Keratinocyte (primary cell): ENCODE results near the gene NUMBL. TPM values are rescaled to one million over a fixed set of nuclear protein-coding genes. Genes with fewer than 3 reads are reported as not detected.

ENCODE experiments used
- DNase-seq: peaks from one replicate; pipeline ENCODE4 v3.0.0-alpha.2; 2011; ENCODE audit warnings: low read depth, missing footprints, low spot score
- FAIRE-seq: peaks from 2 replicates; lab custom pipeline; 2011; peaks lifted over from hg19 to GRCh38; lab: Jason Lieb, UNC
- H2AFZ ChIP-seq: 2 replicates; pipeline ENCODE4 v1.6.0; 2012; ENCODE audit warnings: low read length, control low read depth, inconsistent platforms; ENCODE audit not compliant: control insufficient read depth
- H3K27ac ChIP-seq: 2 replicates; pipeline ENCODE4 v1.5.1; 2011; ENCODE audit warnings: low read length; ENCODE audit not compliant: control insufficient read depth, insufficient read depth
- H3K27me3 ChIP-seq: 3 replicates; pipeline ENCODE4 v1.6.0; 2011; ENCODE audit warnings: low read length; ENCODE audit not compliant: control insufficient read depth, insufficient read depth; ENCODE audit errors: extremely low read depth
- H3K36me3 ChIP-seq, 2 experiments: 2 replicates in 1 of 2; 3 replicates in 1 of 2; pipeline ENCODE4 v1.5.1; 2011; ENCODE audit warnings: low read length in 2 of 2, mild to moderate bottlenecking in 1 of 2; ENCODE audit not compliant: control insufficient read depth in 2 of 2, insufficient read depth in 2 of 2; ENCODE audit errors: extremely low read depth in 1 of 2
- H3K4me1 ChIP-seq: 3 replicates; pipeline ENCODE4 v1.5.1; 2011; ENCODE audit warnings: low read length; ENCODE audit not compliant: control insufficient read depth, insufficient read depth; ENCODE audit errors: extremely low read depth
- H3K4me2 ChIP-seq: 3 replicates; pipeline ENCODE4 v1.6.0; 2011; ENCODE audit warnings: low read depth, low read length; ENCODE audit not compliant: control insufficient read depth, insufficient read depth; ENCODE audit errors: extremely low read depth
- H3K4me3 ChIP-seq, 3 experiments: fragments of 200-600 bp in 1 of 3; sonication (generic) in 1 of 3; 2 replicates in 2 of 3; 3 replicates in 1 of 3; pipeline ENCODE4 v1.5.1; 2011 to 2016; ENCODE audit warnings: low read length in 3 of 3, mild to moderate bottlenecking in 3 of 3, control low read depth in 2 of 3, inconsistent platforms in 1 of 3, low read depth in 1 of 3, mixed read lengths in 1 of 3, mixed run types in 1 of 3, moderate library complexity in 1 of 3; ENCODE audit not compliant: control insufficient read depth in 2 of 3, insufficient read depth in 2 of 3; ENCODE audit errors: extremely low read depth in 1 of 3
- H3K79me2 ChIP-seq: 2 replicates; pipeline ENCODE4 v1.6.0; 2012; ENCODE audit warnings: low read length; ENCODE audit not compliant: control insufficient read depth, insufficient read depth
- H3K9ac ChIP-seq: 3 replicates; pipeline ENCODE4 v1.6.0; 2011; ENCODE audit warnings: low read length; ENCODE audit not compliant: control insufficient read depth, insufficient read depth; ENCODE audit errors: extremely low read depth
- H3K9me1 ChIP-seq: 3 replicates; pipeline ENCODE4 v1.6.0; 2011; ENCODE audit warnings: low read length; ENCODE audit not compliant: control insufficient read depth, insufficient read depth; ENCODE audit errors: extremely low read depth
- H3K9me3 ChIP-seq: 2 replicates; pipeline ENCODE4 v1.5.1; 2012; ENCODE audit warnings: low read depth, low read length; ENCODE audit not compliant: control insufficient read depth
- H4K20me1 ChIP-seq: 3 replicates; pipeline ENCODE4 v1.6.0; 2011; ENCODE audit warnings: low read length; ENCODE audit not compliant: control insufficient read depth, insufficient read depth; ENCODE audit errors: extremely low read depth
- EZH2 ChIP-seq: IDR thresholded peaks from one replicate; pipeline ENCODE4 v1.6.1; 2012; ENCODE audit warnings: inconsistent platforms, mild to moderate bottlenecking, low read length, moderate library complexity
- dilution Hi-C: fragments of 300-500 bp; cut with MboI; formaldehyde crosslinking; loops from one replicate; pipeline ENCODE4 v1.7.0; 2020; ENCODE audit warnings: low sequenced_read_pairs; ENCODE audit not compliant: extremely low pct_ligation_motif_present
- polyA plus RNA-seq, 5 experiments: library from polyadenylated mRNA; depleted of rRNA in 3 of 5; stranded (reverse) in 3 of 5; stranded (forward) in 1 of 5; unstranded in 1 of 5; fragments of >200 nt; gene quantifications; 1 replicate in 1 of 5; 2 replicates in 3 of 5; 3 replicates in 1 of 5; pipeline versions ENCODE4 v1.2.1 to v1.2.3, GENCODE V29; 2011 to 2012; ENCODE audit warnings: missing spikeins in 2 of 5, low read depth in 1 of 5, low replicate concordance in 1 of 5
- TF ChIP-seq, protein P1 (sequence below), 3 experiments: IDR thresholded peaks in 1 of 3; conservative IDR thresholded peaks in 1 of 3; optimal IDR thresholded peaks in 1 of 3; 2 replicates in 2 of 3; 3 replicates in 1 of 3; pipeline versions ENCODE3 to v1.5.1; 2011; ENCODE audit warnings: low read length in 3 of 3, mild to moderate bottlenecking in 3 of 3, moderate library complexity in 2 of 3, control low read depth in 1 of 3, inconsistent platforms in 1 of 3; ENCODE audit not compliant: insufficient read depth in 2 of 3; ENCODE audit errors: extremely low read depth in 1 of 3

NUMBL gene
- polyA plus RNA-seq, 1 donor (not counting 4 experiments of a cell fraction or from before 2014, with no cell fraction given) = 5.7 TPM

DNA sequence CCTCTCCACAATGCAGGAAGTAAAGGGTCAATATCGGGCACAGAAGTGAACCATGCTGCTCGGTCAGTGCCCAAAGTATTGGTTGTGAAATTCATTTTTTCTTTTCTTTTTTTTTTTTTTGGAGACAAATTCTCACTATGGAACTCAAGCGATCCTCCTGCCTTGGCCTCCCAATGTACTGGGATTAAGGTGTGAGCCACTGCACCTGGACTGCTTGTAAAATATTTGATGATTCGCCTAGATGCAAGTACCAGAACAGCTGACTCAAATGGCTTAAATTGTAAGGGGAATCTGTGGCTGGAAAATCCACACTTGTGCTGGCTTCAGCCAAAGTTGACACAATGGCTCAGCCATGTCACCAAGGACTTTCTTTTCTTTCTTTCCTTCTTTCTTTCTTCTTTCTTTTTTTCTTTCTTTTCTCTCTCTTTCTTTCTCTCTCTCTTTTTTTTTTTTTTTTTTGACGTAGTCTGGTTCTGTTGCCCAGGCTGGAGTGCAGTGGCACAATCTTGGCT, 43.7 kb downstream of the NUMBL start:
- dilution Hi-C loops = no loop called here
- no peaks in the 10 kb centered on the region for H3K79me2 ChIP-seq
- no peaks in the 10 kb centered on the region for H3K27me3 ChIP-seq
- no peaks in the 10 kb centered on the region for H3K9me3 ChIP-seq
- H3K4me2 ChIP-seq = no peak overlapping the region
- no peak for TF ChIP-seq EZH2
- TF ChIP-seq, protein P1, sequence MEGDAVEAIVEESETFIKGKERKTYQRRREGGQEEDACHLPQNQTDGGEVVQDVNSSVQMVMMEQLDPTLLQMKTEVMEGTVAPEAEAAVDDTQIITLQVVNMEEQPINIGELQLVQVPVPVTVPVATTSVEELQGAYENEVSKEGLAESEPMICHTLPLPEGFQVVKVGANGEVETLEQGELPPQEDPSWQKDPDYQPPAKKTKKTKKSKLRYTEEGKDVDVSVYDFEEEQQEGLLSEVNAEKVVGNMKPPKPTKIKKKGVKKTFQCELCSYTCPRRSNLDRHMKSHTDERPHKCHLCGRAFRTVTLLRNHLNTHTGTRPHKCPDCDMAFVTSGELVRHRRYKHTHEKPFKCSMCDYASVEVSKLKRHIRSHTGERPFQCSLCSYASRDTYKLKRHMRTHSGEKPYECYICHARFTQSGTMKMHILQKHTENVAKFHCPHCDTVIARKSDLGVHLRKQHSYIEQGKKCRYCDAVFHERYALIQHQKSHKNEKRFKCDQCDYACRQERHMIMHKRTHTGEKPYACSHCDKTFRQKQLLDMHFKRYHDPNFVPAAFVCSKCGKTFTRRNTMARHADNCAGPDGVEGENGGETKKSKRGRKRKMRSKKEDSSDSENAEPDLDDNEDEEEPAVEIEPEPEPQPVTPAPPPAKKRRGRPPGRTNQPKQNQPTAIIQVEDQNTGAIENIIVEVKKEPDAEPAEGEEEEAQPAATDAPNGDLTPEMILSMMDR (optimal IDR thresholded peaks at IDR 0.05 in 1 of 3, IDR thresholded peaks at IDR 0.05 in 1 of 3, conservative IDR thresholded peaks at IDR 0.05 in 1 of 3; ENCODE audit: extremely low read depth in 1 of 3, insufficient read depth in 2 of 3, low read length in 3 of 3) = no peak
- H3K4me1 ChIP-seq = peaks cover 4% of the 10 kb centered on the region
- H2AFZ ChIP-seq = no peak overlapping the region
- DNase-seq = no peak
- FAIRE-seq = no peak
- no peaks in the 10 kb centered on the region for H3K36me3 ChIP-seq
- no peak overlapping the region for H3K27ac ChIP-seq
- H3K9me1 ChIP-seq = no peaks in the 10 kb centered on the region
- no peak overlapping the region for H3K4me3 ChIP-seq
- no peak overlapping the region for H3K9ac ChIP-seq
- no peaks in the 10 kb centered on the region for H4K20me1 ChIP-seq

DNA sequence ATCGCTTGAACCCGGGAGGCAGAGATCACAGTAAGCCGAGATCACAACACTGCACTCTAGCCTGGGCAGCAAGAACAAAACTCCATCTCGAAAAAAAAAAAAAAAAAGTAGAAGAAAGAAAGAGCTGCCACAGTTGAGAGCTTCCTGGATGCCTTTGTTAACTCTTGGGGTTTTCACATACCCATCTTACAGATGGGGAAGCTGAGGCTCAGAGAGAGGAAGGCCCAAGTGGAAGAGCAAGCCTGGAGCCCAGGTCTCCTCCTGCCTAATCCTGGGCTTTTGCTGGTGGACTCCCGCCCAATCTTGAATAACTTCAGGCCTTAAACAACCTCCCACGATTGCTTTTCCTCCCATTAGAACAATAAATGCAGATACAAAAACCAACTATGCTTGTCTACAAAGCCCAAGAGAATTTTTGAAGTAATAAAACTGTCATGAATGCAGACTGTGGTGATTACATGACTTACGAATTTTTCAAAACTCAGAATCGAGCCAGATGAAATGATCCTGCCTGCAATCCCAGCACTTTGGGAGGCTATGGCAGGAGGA, 47.6 kb downstream of the NUMBL start:
- Histone ChIP-seq H3K27me3 (no peaks in the 10 kb centered on the region), H4K20me1 (no peaks in the 10 kb centered on the region), H3K36me3 (no peaks in the 10 kb centered on the region), H3K9me1 (no peaks in the 10 kb centered on the region), H3K4me1 (peaks cover 4% of the 10 kb centered on the region), H3K9ac (no peak overlapping the region), H3K4me3 (no peak overlapping the region), H3K27ac (no peak overlapping the region), H3K4me2 (no peak overlapping the region), H3K9me3 (no peaks in the 10 kb centered on the region), H2AFZ (no peak overlapping the region), H3K79me2 (no peaks in the 10 kb centered on the region)
- dilution Hi-C loops = no loop called here
- TF ChIP-seq EZH2 = no peak
- TF ChIP-seq, protein P1 (optimal IDR thresholded peaks at IDR 0.05 in 1 of 3, IDR thresholded peaks at IDR 0.05 in 1 of 3, conservative IDR thresholded peaks at IDR 0.05 in 1 of 3; ENCODE audit: extremely low read depth in 1 of 3, insufficient read depth in 2 of 3, low read length in 3 of 3) = no peak
- no peak for DNase-seq
- FAIRE-seq = no peak
